Liver (tissue), 3 donors: ENCODE results near the gene MUS81.

ENCODE experiments used
- CTCF ChIP-seq: fragments of 150-350 bp; IDR thresholded peaks from 2 replicates; pipeline ENCODE4 v1.5.1; 2017; ENCODE audit warnings: improper control_type of control experiment, low read depth, low read length; ENCODE audit not compliant: missing input control
- EGR1 ChIP-seq, 2 donors: IDR thresholded peaks; 2 replicates each; pipeline ENCODE4 v1.6.1; 2016 to 2018; ENCODE audit warnings: antibody characterized with exemption in 2 of 2, low read depth in 2 of 2
- FOXA1 ChIP-seq: IDR thresholded peaks from 2 replicates; pipeline ENCODE4 v1.6.1; 2016; ENCODE audit warnings: antibody characterized with exemption
- GABPA ChIP-seq, 2 donors: IDR thresholded peaks in 1 of 2; conservative IDR thresholded peaks in 1 of 2; 2 replicates each; pipeline ENCODE4 v1.6.1; 2016; ENCODE audit warnings: antibody characterized with exemption in 2 of 2, mild to moderate bottlenecking in 1 of 2, moderate library complexity in 1 of 2
- HNF4A ChIP-seq, 2 donors: conservative IDR thresholded peaks; 2 replicates each; pipeline ENCODE4 v1.6.1; 2016; ENCODE audit warnings: antibody characterized with exemption in 2 of 2, mild to moderate bottlenecking in 2 of 2
- MAX ChIP-seq: IDR thresholded peaks from 2 replicates; pipeline ENCODE4 v1.6.1; 2016; ENCODE audit warnings: antibody characterized with exemption
- NR2F2 ChIP-seq: IDR thresholded peaks from 2 replicates; pipeline ENCODE4 v1.6.1; 2016; ENCODE audit warnings: antibody characterized with exemption
- RAD21 ChIP-seq, 2 donors: IDR thresholded peaks; 2 replicates each; pipeline ENCODE4 v1.6.1; 2016; ENCODE audit warnings: antibody characterized with exemption in 2 of 2, mild to moderate bottlenecking in 2 of 2
- REST ChIP-seq: IDR thresholded peaks from 2 replicates; pipeline ENCODE4 v1.6.1; 2016; ENCODE audit warnings: antibody characterized with exemption, mild to moderate bottlenecking
- RXRA ChIP-seq, 2 donors: IDR thresholded peaks; 2 replicates each; pipeline ENCODE4 v1.6.1; 2017 to 2018; ENCODE audit warnings: antibody characterized with exemption in 2 of 2, mild to moderate bottlenecking in 1 of 2
- SP1 ChIP-seq: IDR thresholded peaks from 2 replicates; pipeline ENCODE4 v1.6.1; 2018; ENCODE audit warnings: antibody characterized with exemption, mild to moderate bottlenecking
- TAF1 ChIP-seq: conservative IDR thresholded peaks from 2 replicates; pipeline ENCODE4 v1.6.1; 2016; ENCODE audit warnings: antibody characterized with exemption, mild to moderate bottlenecking
- YY1 ChIP-seq: IDR thresholded peaks from 2 replicates; pipeline ENCODE4 v1.6.1; 2016; ENCODE audit warnings: antibody characterized with exemption, mild to moderate bottlenecking
- ZBTB33 ChIP-seq: IDR thresholded peaks from 2 replicates; pipeline ENCODE4 v1.6.1; 2016; ENCODE audit warnings: antibody characterized with exemption
- donor health status: healthy.
- donor health status: healthy.

- TF ChIP-seq REST (no peak), CTCF (no peak), GABPA (IDR thresholded peaks at IDR 0.05 in 1 of 2, conservative IDR thresholded peaks at IDR 0.05 in 1 of 2) (no peak), TAF1 (no peak), YY1 (no peak), RXRA (IDR thresholded peaks at IDR 0.05) (no peak), ZBTB33 (no peak), FOXA1 (no peak), HNF4A (conservative IDR thresholded peaks at IDR 0.05) (no peak), RAD21 (IDR thresholded peaks at IDR 0.05) (no peak), SP1 (no peak), NR2F2 (no peak), MAX (no peak), EGR1 (IDR thresholded peaks at IDR 0.05; ENCODE audit: low read depth in 2 of 2) (no peak)
Measured at GRCh38 chr11:65843811-65844210, 16.4 kb upstream of the MUS81 start.
